Measurements from ENCODE around the gene FLVCR2.

DNA sequence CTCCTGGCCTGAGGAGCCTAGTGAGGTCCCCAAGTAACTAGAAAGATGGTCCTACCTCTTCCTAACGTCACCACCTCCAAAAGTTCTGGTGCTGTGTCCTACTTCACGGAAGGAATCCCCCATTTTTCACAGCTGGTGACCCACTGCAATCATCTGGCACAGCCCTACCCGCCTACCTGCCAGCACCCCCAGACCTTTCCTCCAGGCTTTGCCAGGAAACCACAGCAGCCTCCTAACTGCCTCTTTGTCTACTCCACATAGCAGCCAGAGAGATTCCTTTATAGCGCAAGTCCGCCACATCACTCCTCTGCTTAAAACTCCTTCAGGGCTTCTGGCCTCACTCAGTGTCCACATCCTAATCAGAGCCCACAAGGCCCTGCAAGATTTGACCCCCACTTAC is 13.4 kb upstream of the FLVCR2 start:
- TF ChIP-seq EZH2phosphoT487 (IDR thresholded peaks at IDR 0.05; ENCODE audit: borderline replicate concordance, low read length) (no peak), EZH2 (IDR thresholded peaks at IDR 0.05; ENCODE audit: low read length, unreplicated experiment) (no peak)

Measured in PC-3 (cell line).